ENCODE data around the gene ARHGAP23. TPM values are rescaled to one million over a fixed set of nuclear protein-coding genes. Genes with fewer than 3 reads are reported as not detected.

Gene ARHGAP23
- total RNA-seq, 1 experiment from 2014 or later: 4.6 TPM

Other genes with a start within 250 kb of the ARHGAP23 start
- gene TBC1D3, start 235.9 kb upstream of the ARHGAP23 start, total RNA-seq (2014; rRNA removed; shearing (Covaris generic)): not detected in 2 replicates
- gene MRPL45, start 131.3 kb upstream of the ARHGAP23 start, total RNA-seq (2014; rRNA removed; shearing (Covaris generic)): 34.5 and 39.9 TPM in 2 replicates
- not detected in 2 replicates for gene GPR179, start 84.5 kb upstream of the ARHGAP23 start, total RNA-seq (2014; rRNA removed; shearing (Covaris generic))
- 5.2 and 5.4 TPM in 2 replicates for gene SOCS7, start 76.6 kb upstream of the ARHGAP23 start, total RNA-seq (2014; rRNA removed; shearing (Covaris generic))
- gene SRCIN1, start 177.5 kb downstream of the ARHGAP23 start, total RNA-seq (2014; rRNA removed; shearing (Covaris generic)): not detected in 2 replicates
- gene EPOP, start 246.5 kb downstream of the ARHGAP23 start, total RNA-seq (2014; rRNA removed; shearing (Covaris generic)): 1.7 and 1.8 TPM in 2 replicates